GM18909 (cell line): ENCODE measurements around the gene NXPH2.
"Not testable (repeated sequence)": the region's sequence is repeated elsewhere in the genome, so short reads cannot be mapped to it uniquely, and the experiment has no call there.

ENCODE experiments used
- ATAC-seq: cut with Tn5 transposase; IDR thresholded peaks from one replicate; pipeline ENCODE4 v1.9.1; 2021; ENCODE audit warnings: mild to moderate bottlenecking; ENCODE audit not compliant: unreplicated experiment, poor library complexity

Gene NXPH2

DNA sequence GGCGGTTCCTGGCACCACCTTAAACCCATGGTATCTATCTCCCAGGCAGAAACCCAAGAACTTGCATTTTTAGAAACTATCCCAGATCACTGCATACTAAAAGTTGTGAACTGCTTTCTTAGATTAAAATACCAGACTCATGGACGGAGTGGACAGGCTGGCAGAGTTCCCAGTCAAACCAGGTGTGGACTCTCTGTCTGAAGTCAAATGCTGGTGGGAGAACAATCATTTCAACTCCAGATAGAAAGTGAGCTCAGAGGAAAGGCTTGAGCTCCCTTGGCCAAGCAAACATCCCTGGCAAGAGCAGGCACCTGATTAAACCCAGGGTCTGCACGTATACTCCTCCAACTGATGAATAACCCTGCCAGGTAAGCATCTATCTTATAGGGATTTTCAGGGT is 19.5 kb downstream of the NXPH2 start:
- ATAC-seq = no peak

DNA sequence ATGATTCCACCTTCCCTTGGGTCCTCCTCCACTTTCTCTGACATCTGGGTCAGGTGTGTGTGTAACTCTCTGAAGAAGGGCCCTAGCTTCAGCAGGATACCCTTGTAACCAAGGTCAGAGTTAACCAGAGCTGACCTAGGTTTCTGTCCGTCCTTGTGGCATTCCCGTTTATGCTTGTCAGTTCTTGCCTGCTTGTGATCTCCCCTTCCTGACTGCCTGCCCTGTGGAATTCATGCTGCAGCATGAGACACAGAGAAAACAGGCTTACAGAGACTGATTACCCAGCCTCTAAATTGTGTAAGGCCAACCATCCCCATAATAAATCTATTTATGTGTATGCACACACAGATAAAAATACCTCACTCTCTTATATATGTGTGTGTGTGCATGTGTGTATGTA is 22.8 kb downstream of the NXPH2 start:
- ATAC-seq = no peak

DNA sequence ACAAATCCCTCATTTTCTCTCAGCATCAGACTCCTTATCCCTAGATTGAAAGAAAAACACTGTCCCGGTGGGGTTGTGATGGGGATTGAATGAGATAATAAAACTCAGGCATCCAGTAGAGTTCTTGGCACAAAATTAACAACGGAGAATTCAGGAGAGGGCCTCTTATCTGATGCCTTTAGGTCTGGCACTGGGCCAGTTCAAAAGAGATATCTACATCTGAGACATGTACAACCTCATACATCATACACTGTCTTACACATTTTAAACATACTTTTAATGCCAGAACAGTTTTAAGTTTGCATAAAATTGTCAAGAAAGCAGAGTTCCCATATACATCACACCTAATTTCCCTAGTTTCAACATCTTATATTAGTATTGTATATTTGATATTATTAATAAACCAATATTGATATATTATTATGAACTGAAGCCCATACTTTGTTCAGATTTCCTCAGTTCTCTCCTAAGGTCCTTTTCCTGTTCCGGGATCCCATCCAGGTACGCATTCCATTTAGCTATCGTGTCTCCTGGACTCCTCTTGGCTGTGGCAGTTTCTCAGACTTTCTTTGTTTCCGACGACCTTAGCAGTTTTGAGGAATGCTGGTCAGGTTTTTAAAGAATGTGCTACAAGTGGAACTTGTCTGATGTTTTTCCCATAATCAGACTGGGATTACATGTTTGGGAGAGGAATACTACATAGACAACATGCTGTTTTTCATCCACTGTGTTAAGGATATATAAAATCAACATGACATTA is 27.8 kb downstream of the NXPH2 start:
- no peak for ATAC-seq

DNA sequence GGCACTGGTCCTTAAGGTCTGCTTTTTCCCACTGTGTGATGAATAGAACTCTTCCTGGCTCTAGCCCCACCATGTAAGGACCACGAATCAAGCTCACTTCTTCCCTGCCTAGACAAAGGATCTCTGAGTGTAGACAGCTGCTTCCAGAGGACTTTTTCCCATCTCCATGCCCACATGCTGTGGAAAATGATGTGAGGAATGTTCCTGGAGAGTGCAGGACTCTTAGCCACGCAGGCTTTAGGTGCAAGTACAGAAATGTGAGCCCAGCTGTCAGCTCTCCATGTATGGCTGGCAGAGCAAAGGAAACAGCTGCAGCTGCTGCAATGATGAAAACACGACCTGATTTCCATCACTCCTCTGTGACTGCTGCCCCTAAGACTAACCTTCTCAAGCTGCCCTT is 35.5 kb downstream of the NXPH2 start:
- no peak for ATAC-seq

DNA sequence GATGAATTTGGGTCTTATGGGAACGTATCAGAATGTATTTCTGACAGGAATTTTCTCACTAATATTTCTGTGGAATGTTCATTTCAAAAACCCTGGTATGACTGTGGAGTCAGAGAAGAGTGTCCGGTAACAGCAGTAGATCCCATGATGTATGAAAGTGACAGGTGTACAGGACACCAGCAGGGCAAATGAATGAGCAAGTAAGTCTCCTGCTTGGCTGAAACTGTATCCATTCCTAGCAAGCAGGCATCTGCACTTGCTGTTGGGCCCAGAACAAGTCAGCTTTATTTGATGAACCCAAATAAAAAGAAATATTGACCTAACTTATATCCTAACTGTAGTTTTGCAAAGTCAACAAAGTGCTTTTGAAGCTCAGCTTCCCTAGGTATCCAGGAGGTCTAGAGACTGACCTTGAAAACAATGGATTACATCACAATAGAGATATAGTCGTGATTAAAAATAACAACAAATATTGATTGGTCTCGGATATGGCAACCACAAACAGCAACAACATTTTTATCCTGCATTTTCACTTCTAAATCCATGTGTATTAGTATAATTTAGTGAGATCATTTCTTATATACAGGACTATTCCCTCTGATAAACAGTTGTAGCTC is 37.6 kb downstream of the NXPH2 start:
- ATAC-seq = no peak

DNA sequence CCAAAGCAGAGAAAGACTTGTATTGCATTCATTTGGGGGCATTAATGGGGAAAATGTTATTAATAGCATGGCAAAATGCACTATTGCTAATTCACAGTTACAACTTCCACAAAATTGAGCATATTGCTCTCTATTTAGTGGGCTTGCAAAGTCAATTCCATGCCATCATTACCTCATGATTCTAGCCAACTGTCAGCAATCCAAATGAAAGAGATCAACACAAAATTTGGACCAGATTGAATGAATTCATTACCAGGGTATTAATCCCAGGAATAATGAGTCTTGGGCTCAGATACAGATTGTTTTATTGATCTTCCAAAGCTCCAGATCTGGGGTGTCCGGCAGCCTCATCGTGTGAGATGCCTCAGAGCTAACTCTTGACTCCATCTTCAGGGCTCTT is 38.3 kb downstream of the NXPH2 start:
- no peak for ATAC-seq

DNA sequence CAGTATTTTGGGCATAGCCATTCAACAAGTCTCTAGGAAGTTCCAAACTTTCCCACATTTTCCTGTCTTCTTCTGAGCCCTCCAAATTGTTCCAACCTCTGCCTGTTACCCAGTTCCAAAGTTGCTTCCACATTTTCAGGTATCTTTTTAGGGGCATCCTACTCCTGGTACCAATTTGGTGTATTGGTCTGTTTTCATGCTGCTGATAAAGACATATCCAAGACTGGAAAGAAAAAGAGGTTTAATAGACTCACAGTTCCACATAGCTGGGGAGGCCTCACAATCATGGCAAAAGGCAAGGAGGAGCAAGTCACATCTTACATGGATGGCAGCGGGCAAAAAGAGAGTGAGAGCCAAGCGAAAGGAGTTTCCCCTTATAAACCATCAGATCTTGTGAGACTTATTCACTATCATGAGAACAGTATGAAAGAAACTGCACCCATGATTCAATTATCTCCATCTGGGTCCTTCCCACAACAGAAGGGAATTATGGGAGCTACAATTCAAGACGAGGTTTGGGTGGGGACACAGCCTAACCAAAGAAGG is 43.1 kb downstream of the NXPH2 start:
- not testable (repeated sequence) for ATAC-seq

DNA sequence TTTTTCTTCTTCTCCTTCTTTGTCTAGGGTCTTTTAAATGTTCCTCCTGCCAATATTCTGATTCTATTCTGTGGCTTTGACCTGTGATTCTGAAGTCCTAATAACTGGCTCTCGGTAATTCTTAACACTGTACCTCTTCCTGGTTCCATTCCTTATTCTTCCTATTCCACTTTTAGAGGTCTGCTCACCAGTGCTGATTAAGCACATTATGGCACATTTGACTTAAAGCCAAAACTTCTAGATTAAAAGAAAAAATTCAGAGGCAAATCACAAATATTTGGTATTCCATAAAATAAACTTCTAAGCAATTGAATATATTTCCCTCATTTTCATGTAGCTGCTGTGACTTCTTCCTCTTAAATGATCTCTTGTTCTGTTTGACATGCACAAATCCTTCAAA is 47.5 kb downstream of the NXPH2 start:
- ATAC-seq = no peak

DNA sequence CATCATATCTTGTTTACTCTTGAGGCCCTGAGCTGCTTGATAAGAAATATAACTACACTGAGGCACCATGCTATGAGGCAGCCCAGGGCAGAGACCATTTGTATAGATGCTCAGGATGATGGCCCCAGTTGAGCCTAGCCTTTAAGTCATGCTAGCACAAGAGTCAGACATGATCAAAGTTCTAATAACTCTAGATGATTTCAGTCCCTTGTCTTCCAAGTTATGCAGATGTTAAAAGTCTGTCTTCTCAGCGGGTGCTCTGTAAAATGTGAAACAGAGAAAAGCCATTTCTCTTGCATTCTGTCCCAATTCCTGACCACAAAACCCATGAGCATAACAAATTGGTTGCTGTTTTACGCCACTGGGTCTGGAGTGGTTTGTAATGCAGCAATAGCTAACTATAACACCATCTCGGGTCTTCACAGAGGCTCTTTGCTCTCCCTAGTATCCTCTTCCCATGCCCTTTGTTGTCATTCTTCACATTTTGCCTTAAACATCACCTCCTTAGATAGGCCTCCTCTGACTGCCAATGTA is 49.6 kb downstream of the NXPH2 start:
- peak; percentile 94 for ATAC-seq

DNA sequence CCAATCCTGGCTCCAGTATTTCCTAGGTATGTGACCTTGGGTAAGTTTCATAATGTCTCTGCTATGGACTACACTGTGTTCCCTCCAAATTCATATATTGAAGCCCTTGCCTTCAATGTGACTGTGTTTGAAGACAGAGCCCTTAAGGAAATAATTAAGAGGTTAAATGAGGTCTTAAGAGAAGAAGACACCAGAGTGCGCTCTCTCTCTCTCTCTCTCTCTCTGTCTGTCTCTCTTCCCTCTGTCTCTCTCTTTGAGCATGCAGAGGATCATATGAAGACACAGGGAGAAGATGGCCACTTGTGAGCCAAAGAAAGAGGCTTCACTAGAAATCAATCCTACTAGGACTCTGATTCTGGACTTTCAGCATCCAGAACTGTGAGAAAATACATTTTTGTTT is 52.2 kb downstream of the NXPH2 start:
- no peak for ATAC-seq

DNA sequence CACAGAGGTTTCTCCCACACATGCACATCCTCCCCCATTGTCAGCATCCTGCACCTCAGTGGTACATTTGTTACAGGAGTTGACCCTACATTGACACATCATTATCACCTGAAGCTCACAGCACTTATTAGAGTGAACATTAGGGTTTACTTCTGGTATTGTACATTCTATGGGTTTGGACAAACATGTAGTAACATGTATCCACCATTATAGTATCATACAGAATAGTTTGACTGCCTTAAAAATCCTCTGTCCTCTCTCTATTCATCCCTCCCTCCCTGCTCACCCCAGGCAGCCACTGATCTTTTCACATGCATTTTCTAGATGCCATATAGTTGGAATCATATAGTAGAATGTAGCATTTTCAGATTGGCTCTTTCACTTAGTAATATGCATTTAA is 53.5 kb downstream of the NXPH2 start:
- ATAC-seq = no peak

DNA sequence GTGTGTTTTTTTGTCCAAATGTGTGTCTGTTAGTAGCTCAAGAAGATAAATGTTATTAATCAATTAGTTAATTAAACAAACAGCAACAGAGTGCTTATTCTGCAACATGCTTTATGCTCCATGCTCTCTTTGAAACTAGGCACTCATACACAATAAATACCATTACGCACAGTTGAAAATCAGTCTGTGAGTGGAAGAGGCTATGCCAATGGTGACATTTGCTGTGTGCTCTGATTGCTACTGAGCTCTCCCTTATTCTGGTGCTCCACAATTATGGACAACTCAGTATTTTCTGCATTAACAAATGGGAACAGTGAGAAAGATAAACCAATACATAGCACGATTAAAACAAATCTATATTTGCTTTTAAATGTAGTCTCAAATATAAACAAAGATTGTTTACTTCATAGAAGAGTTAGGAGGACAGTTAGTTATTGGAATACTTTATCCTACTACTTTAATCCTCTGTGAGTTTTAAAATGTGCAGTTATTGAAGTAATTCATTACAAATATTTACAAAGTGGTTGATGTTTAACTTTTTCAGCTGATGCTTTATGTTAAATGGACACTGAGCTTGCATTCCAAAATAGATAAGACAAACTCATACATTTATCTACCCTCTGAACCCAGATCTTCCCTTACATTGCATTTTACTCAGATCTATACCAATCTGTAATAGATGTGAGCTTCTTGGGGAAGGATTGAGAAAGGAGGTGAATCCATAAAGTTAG is 55.3 kb downstream of the NXPH2 start:
- no peak for ATAC-seq

DNA sequence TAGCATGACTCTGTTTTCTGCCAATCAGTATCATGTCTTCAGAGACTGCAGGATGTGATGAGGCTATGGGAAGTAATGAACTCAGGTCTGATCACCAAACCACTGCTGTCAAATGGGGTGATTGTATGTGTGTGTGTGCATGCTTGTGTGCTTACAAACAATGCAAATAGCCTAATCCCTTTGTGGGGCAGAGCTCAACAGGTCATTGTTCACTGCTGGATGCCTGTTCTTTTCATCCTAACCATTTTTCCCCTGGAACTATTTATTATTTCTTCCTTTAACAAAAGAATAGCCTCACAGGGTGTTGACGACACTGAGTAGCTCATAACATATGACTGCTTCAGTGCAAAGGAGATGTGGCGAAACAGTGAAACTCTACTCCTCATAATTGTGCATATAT is 55.9 kb downstream of the NXPH2 start:
- ATAC-seq = no peak

DNA sequence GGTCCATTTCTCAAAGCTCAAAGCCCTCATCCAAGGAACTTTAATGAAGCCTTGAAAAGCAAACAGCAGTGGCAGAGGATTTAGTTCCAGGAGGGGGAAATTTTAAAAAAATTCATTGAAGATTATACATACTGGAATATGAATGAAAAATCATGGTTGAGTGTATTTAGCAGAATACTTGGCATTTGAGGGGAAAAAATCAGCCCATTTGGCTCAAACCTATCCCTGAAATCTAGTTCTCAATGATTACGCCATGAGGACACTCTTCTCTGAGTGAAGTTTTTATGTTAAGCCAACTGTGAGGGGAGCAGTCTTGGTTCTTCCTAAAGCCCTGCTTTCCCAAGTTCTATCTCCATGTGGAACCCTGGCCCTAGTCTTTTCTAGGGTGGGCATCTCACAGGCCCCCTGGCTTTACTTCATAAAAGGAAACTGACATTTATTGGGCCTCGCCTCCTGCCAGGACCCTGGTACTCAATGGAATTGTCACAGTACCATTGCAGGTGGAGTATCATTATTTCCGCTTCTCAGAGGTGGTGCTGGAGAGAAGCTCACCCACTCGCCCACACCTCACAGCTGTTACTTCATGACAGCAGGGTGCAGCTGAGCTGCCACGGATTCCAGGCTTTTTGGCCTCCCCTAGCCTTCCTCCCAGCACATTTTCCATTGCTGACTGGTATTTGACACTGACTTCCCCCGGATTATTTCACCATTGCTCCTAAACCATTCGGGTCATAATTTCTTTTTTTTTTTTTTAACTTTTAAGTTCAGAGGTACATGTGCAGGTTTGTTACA is 56.8 kb downstream of the NXPH2 start:
- no peak for ATAC-seq

DNA sequence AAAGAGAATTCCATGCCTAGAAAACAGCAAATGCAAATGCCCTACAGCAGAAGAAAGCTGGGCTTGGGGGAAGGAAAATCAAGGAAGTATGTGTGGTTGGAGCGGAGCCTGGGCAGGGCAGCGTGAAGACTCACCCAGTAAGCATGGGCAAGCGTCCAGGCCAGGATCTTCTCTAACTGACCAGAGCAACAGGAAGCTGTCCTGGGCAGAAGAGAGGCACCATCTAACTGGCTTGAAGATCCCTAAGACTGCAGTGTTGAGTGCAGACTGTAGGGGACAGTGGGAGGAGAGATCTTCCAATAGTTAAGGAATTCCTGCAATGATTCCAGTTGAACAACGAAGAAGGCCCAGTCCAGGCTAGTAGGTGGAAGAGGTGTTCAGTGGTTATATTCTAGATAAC is 57.9 kb downstream of the NXPH2 start:
- ATAC-seq = no peak

DNA sequence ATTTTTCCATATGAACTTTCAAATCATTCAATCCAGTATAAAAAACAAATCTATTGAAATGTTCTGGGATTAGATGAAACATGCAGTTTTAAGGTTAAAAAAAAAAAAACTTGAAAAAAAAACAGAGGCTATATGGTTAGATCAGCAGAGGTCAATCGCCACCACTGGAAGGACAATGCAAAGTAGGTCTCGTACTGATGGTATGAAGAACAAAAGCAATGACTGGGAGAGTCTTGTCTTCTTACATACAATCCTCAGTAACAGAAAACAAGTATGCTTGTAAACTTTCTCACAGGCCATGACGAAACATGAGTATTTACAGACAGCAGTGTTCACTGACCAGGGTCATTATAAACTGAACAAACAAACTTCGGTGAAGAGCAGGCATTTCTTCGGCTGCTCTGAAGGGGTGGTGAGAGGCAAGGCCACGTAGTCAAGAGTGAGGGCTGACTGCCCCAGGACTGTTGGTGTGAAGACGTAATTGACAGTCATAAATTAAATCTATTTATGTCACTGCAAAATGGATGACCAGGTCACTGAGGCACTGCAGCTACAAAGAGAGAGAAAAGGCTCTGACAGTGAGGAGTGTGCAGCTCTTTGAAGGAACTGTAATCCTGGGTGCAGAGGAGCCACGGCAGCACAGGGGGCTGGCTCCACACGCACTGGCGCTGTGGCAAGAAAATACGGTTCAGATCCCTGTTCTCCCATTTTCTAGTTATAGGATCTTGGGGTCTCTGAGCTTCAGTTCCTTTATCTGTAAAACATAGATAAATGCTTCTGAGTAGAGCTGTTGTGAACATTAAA is 60.0 kb downstream of the NXPH2 start:
- no peak for ATAC-seq

DNA sequence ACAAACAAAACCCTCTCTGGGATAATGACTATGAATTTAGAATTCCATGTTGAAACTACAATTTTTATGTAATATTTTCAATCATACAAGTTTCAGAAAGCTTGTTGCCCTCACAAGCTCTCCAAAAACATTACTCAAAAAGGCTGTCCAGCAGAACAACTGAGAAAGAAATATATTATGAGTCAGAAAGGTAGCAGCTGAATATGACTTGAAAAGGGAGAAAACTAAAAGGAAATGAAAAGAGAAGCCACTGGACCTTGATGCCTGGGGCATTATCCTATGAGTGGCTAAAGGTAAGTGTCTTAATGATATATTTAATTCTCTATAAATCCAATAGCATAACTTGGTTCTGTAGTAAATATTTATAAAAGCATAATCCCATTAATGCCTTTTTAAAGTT is 61.8 kb downstream of the NXPH2 start:
- no peak for ATAC-seq

DNA sequence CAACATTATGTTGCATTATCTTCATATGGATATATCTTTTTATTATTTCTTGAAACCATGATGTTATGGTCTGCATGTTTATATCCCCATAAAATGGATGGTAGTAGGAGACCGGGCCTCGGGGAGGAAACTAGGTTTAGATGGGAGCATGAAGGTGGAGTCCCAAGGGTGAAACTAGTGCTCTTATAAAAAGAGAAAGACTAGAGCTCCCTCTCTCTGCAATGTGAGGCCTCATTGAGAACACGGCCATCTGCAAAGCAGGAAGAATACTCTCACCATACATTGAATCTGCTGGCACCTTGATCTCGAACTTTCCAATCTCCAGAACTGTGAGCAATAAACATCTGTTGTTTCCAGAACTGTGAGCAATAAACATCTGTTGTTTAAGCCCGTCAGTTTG is 64.0 kb downstream of the NXPH2 start:
- ATAC-seq = no peak

DNA sequence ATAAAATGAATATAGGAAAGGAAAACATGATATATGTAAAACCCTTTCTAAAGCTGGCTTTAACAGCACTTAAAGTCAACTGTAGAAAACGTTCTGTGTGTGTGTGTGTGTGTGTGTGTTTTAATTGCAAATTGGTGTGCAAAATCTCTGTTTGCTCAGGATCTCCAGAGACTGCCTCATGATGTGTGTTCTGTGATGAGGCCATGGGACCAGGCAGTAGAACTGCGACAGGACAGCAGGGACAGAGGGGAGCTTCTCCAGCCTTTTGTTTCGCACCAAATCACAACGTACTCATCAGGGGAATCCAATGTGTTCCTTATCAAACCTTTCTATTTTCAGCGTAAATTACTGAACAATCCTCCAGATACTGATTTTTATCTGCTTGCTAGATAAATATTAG is 66.7 kb downstream of the NXPH2 start:
- ATAC-seq = no peak
